Renal cortex interstitium (tissue), 11 donors: ENCODE results near the gene GPC6. TPM values are rescaled to one million over a fixed set of nuclear protein-coding genes. Genes with fewer than 3 reads are reported as not detected.
A peak's percentile ranks its signal among the peaks of the same experiment; 100 is the strongest.
"Not testable (repeated sequence)": the region's sequence is repeated elsewhere in the genome, so short reads cannot be mapped to it uniquely, and the experiment has no call there.

ENCODE experiments used
- DNase-seq, 11 donors: peaks; one replicate each; pipeline ENCODE4 v3.0.0-alpha.2; 2013; ENCODE audit warnings: low read depth in 9 of 11, low spot score in 4 of 11; ENCODE audit errors: extremely low read depth in 1 of 11
- polyA plus RNA-seq, 3 donors: library from polyadenylated mRNA; unstranded; fragments of 120-200 nt; gene quantifications; one replicate each; pipeline ENCODE4 v1.2.1, GENCODE V29; 2013; ENCODE audit not compliant: insufficient read length in 3 of 3

GPC6 gene
- polyA plus RNA-seq, 3 donors, result 54.1 to 67.2 (median 57.5) TPM

- no peak for DNase-seq
These were observed 179.5 kb downstream of the GPC6 start for GRCh38 chr13:93406136-93406535.

GRCh38 chr13:93407551-93407950 lies 180.9 kb downstream of the GPC6 start:
- DNase-seq, result no peak

DNA sequence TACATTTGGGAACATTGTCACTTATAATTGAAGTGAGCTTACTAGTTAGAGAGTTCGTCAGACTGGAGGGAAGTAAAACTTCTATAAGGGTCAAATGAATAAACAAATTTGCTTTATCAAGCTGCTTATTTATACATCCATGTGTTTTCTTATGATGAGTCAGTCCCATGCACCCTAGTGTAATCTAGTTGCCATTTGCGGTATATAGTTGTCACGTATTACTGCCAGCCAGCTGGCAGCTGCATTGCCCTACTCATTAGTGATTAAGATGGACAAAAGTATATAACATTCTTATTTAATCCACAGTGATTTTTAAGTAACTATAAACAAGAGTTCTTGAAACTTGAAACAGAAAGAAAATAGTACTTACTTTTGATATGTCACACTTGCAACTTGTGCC lies 182.4 kb downstream of the GPC6 start:
- DNase-seq, result no peak

DNA sequence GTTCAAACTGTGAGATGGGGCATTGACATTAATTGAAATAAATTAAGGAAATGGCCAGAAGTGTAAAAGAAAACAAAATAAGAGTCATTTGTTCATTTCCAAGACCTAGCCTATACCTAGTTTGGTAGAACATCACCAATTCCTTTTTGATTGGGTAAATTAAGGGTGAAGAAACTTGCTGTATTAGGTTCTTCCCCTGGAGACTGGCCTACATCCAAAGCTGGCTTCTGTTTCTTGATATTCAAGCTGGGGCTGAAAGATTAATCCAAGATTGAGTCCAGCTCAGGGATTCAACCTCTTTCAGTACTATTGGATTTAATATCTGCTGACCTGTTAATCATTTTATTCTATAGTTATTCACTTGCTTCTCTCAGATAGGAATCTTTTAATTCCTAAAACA lies 183.2 kb downstream of the GPC6 start:
- no peak for DNase-seq

GRCh38 chr13:93411186-93411680 lies 184.6 kb downstream of the GPC6 start:
- DNase-seq, result no peak

DNA sequence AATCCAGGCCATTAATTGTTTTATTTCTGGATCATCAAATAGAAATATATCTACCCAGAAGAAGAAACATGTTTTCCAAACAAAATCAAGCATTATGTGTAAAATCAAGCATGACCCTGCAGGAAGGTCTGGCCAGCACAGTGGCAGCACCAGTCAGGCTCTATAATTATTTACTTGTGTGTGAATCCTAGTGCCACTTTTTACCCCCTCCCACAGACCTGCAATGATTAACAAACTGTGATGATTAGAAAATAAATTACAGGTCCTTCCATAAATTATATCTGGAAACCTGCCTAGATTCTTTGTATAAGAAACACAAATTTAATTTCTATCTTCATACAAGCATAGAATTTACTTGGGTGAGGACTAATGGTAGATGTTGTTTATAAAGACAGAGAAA lies 186.1 kb downstream of the GPC6 start:
- DNase-seq, result peak in 1 of 11 donors; percentile 27

DNA sequence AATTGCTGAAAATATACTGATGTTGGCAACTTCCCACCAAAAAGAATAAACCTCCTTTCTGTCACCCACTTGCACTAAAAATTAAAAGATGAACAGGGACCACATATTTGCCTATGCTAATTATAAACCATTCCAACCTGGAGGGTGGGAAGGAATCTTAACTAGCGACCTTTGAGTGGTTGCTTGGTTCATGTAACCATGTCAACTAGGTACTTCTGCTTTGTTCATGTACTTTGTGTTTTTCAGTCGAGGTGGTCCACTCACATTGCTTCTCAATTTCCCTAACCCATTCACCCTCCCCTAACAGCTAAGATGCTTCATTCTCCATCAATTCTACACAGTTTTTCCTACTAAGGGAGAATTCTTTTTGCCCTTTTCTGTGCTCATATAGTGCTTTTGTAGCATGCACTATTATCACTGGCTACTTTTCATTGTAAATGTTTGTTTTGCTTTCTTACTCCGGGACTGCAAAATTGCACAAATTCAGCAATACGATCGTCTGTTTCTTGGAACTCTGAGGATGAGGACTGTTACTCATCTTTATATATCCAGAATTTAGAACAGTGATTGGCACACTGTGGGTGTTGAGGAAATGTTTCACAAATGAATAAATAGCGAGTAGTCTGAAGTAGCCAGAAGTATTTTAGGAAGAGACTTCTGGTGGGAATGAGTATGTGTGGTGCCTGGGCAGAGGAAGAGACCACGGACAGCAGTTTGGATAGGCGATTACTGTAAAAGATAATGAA lies 187.5 kb downstream of the GPC6 start:
- no peak for DNase-seq

- DNase-seq, result no peak
These were observed 190.2 kb downstream of the GPC6 start for GRCh38 chr13:93416736-93417355.

GRCh38 chr13:93418398-93418797 lies 191.8 kb downstream of the GPC6 start:
- DNase-seq, result no peak

GRCh38 chr13:93420206-93420605 lies 193.6 kb downstream of the GPC6 start:
- DNase-seq, result no peak

DNA sequence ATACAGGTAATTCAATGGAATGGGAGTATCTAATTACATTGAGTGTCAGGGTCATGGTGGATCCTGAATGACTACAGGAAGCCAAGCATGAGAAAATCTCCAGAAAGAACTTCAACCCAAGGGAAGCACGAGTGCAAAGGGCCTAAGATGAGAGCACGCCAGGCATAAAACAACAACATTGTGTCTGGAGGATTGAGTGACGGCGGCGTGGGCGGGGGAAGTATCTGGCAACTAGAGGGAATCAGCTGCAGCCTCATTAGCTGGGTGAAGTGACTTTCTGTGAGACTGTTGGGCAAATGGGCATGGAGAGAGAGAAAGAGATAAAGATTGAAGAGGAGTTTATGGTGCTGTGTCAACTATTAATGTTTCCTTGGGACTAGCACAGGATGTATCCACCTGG lies 194.3 kb downstream of the GPC6 start:
- DNase-seq, result no peak

DNA sequence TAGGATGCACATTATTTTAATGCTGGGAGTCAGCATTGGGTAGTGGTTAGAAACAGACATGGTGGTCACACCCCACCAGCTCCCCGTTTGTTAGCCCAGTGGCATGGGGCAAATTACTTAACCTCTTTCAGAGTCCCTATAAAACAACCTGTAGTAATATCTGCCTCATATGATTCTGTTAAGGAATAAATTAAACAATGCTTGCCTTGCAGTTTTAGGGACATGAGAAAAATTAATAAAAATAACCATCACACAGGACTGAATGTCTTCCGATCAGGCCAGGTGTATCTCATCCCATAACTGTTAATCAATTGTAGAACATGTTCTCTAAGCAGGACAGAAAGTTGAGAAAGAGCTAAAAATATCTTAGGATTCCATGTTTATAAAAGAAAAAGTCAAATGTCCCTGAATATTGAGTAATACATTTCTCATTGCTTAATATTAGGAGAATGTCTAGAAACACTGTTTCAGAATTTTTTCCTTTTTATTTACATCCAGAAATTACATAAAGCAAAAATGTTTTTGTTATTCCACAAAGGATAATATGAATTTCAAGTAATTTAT lies 196.5 kb downstream of the GPC6 start:
- no peak for DNase-seq

DNA sequence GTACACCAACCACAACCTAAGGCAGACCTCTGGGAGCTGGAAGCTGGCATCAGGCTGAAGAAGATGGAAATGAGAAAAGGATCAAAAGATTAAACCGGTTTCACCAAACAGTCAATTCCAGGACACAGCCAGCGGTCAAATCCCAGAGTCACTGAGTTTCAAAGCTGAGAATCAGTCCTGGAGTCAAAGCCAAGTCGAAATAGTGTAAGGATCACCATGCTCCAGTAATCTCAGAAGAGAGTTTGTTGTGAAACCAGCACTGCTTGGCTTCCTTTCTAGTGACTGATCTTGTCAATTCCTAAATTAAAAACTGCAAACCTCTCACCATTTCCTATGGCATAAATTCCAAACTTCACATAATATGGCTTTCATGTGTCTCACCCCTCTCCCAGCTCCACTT lies 198.8 kb downstream of the GPC6 start:
- peak in 1 of 11 donors; percentile 28 for DNase-seq

DNA sequence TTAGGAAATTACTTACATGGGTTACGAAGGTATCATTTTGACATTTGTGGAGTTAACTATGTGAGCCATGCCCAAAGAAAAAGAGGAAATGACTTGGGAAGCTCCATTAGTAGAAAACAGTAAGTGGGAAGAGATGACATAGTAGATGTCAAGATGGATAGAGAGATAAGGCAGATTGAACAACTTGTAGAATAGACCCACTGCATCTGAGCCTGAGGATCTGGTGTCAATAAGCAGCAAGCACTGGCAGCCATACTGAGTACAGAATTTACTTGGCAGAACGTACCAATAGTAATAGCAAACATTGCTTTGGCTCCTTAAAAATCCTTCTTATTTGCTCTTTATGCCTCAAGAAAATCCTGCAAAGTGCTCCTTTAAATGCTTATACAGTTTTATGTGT lies 203.8 kb downstream of the GPC6 start:
- no peak for DNase-seq

DNA sequence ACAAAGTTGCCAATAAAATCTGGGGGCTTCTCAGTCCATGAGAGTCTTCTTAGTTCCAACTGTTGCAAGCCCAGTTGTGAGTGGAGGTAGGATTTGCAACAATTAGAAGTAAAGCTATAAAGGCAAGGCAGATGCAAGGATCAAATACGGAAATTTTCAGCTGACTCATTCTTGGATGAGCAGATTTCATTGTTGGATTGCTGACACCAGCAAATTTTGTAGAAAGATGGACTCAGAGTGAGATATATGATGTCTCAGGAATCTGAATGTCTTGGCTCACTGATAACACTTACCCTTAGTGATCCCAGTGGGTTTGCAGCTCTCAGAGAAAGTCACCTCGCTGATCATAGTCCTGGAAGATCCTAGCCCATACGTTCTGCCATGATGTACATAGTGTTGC lies 209.0 kb downstream of the GPC6 start:
- no peak for DNase-seq

DNA sequence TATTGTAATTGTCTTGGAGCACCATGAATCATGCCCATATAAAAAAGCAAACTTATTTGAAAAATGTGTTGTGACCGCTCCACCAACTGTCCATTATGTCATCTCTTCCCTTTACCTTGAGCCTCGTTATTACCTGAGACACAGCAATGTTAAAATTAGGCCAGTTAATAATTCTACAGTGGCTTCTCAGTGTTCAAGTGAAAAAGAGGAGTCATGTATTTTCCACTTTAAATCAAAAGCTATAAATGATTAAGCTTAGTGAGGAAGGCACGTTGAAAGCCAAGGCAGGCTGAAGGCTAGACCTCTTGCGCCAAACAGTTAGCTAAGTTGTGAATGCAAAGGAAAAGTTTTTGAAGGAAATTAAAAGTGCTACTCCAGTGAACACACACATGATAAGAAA lies 210.5 kb downstream of the GPC6 start:
- no peak for DNase-seq

GRCh38 chr13:93446238-93446637 lies 219.6 kb downstream of the GPC6 start:
- DNase-seq, result no peak

DNA sequence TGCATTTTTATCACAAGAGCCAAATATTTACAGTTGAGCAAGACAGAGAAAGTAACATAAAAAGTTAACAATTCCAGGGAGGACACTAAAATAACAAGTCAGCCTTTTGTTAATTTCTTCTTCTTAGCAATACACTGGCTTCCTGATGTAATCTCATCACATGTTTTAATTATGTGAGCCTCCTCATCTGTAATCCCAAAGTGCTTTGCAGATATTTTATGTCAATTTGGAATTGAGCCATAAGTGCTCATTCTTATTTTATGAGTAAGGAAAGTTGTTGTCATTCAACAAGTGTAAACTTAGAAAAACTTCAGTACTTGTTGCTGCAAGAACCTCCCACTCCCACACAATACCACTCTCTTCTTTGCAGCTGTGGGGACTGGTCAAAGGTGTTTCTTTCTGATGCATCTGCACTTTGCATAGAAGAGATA lies 223.6 kb downstream of the GPC6 start:
- DNase-seq, result peak in 3 of 11 donors; percentile 21 to 65 (median 22)

GRCh38 chr13:93450761-93451160 lies 224.2 kb downstream of the GPC6 start:
- DNase-seq, result no peak

DNA sequence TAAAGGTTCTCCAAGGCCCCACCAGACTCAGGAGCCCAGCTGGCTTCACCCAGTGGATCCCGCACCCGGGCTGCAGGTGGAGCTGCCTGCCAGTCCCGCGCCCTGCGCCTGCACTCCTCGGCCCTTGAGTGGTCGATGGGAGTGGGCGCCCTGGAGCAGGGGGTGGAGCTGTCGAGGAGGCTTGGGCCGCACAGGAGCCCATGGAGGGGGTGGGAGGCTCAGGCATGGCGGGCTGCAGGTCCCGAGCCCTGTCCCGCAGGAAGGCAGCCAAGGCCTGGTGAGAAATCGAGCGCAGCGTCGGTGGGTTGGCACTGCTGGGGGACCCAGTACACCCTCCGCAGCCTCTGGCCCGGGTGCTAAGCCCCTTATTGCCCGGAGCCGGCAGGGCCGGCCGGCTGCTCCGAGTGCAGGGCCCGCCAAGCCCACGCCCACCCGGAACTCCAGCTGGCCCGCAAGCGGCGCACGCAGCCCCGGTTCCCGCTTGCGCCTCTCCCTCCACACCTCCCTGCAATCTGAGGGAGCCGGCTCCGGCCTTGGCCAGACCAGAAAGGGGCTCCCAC lies 228.1 kb downstream of the GPC6 start:
- not testable (repeated sequence) for DNase-seq
